Urinary bladder (tissue), 4 donors: ENCODE results near the gene SLC4A4. TPM values are rescaled to one million over a fixed set of nuclear protein-coding genes. Genes with fewer than 3 reads are reported as not detected.

Experiments
- DNase-seq: peaks from one replicate; pipeline ENCODE4 v3.0.0-alpha.2; 2015; ENCODE audit errors: extremely low spot score
- H3K27ac ChIP-seq: one replicate; pipeline ENCODE4 v1.5.1; 2013; ENCODE audit warnings: low read depth, mild to moderate bottlenecking, moderate library complexity
- H3K36me3 ChIP-seq: one replicate; pipeline ENCODE4 v1.6.1; 2013; ENCODE audit warnings: mild to moderate bottlenecking, moderate library complexity; ENCODE audit not compliant: insufficient read depth
- H3K4me1 ChIP-seq: one replicate; pipeline ENCODE4 v1.6.1; 2013; ENCODE audit warnings: mild to moderate bottlenecking, moderate library complexity; ENCODE audit not compliant: insufficient read depth
- H3K4me3 ChIP-seq: one replicate; pipeline ENCODE4 v1.5.1; 2013; ENCODE audit warnings: low read depth, low read length
- WGBS: extraction: QIAGEN DNeasy Blood & Tissue Kit; methylation state at CpG from one replicate; pipeline ENCODE4 v1.1.7; 2013; 5-methylcytosine and 5-hydroxymethylcytosine counted together
- polyA plus RNA-seq: library from polyadenylated mRNA; stranded (reverse); fragments of 200-250 nt; gene quantifications from one replicate; pipeline ENCODE4 v1.2.3, GENCODE V29; 2013
- total RNA-seq: library from RNA; depleted of rRNA; stranded (reverse); fragments of >200 nt; gene quantifications from one replicate; pipeline ENCODE4 v1.2.3, GENCODE V29; 2014
- donor health status: healthy with polysubstance abuse.
- donor health status: healthy.

SLC4A4 gene
- 11.7 TPM for total RNA-seq
- 1.4 TPM for polyA plus RNA-seq

DNA sequence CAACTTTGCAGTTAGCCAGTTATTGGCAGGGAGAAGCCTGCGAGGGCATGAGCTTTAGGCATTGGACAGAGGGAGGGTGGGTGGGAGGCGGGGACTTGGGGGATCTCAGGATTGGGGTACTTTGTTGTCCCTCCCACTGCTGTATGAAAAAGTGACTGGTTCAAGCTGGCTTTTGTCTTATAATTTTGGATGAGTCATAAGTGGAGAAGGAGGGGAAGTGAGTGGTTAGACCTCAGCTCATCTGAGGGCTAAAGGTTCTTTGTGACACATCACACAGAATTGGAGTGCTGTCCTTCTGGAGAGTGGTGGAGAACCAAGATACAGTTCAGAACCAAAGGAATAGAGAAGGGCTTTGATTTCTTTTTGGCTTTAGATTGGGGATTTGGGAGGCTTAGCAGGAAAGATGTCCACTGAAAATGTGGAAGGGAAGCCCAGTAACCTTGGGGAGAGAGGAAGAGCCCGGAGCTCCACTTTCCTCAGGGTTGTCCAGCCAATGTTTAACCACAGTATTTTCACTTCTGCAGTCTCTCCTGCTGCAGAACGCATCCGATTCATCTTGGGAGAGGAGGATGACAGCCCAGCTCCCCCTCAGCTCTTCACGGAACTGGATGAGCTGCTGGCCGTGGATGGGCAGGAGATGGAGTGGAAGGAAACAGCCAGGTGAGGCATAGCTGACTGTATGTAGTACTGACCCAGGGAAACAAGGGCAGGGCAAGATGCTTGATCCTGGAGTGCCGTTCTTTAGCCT lies at the start of gene SLC4A4:
SLC4A4 (plus strand) TSS at position 175 of the 748 bp plus-strand sequence.
- H3K4me1 ChIP-seq, result no peaks in the 10 kb centered on the region
- no peak for DNase-seq
- H3K27ac ChIP-seq, result no peak within 1 kb of the TSS
- no peaks in the 10 kb centered on the region for H3K36me3 ChIP-seq
- 93% methylated on average over 8 of the region's 8 CpGs for WGBS
- no peak within 1 kb of the TSS for H3K4me3 ChIP-seq

DNA sequence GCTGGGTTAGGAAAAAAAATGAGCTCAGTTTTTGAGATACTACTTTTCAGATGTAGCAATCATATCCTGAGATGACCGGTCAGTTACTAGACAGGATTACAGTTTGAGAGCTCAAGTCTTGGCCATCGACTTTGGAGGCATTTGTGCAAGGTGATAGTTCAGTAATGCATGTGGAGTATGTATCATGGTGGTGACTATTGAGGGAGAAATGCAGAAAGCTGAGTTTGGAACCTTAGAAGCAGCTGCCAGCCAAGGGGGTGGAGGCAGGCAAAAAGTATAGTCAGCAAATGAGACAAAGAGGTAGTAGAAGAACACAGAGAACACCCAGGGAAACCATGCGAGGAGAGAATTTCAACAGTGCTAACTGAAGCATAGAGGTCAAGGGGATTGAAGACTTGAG lies 48.7 kb upstream of the SLC4A4 start:
- Histone ChIP-seq H3K36me3 (no peaks in the 10 kb centered on the region), H3K4me3 (no peak overlapping the region), H3K4me1 (no peaks in the 10 kb centered on the region), H3K27ac (no peak overlapping the region)
- WGBS, result 86% methylated on average over 3 of the region's 3 CpGs
- DNase-seq, result no peak

DNA sequence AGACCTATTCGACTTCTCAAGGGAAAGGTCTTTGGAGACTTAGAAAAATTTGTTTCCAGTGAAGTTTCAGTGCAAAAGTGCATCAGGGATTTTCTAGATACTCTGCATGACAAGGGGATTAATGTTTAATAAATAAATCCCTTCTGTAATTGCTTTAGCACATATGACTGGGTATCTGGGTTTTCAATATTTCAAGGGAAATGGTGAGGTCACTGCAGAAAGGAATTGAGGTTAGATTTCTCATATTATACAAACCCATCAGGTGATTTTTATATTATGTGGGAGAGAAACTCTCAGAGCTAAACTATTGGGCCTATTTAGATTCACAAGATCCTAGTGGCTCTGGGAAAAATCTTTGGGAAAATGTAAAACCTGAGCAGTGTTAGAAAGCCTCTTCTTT lies 48.3 kb upstream of the SLC4A4 start:
- DNase-seq, result no peak
- 86% methylated on average over 1 of the region's 1 CpG for WGBS
- Histone ChIP-seq H3K4me3 (no peak overlapping the region), H3K27ac (no peak overlapping the region), H3K36me3 (no peaks in the 10 kb centered on the region), H3K4me1 (no peaks in the 10 kb centered on the region)

DNA sequence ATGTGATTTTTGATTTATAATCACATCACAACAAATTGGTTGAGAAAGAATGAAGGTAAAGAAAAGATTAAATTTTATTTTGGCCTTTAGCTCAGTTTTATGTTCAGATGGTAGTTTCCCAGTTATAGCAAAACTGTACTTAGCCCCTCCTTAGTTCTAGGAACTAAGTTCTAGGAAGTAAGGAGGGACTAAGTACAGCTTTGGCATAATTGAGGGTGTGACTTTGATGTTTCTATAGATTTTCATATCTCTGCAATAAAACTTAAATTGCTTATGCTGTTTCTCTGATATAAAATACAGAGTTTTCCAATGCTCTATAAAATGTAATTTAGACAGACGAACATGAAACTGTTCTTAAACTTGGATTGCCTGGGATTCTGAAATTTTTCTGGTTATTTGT lies 46.6 kb upstream of the SLC4A4 start:
- Histone ChIP-seq H3K4me1 (no peaks in the 10 kb centered on the region), H3K27ac (no peak overlapping the region), H3K36me3 (no peaks in the 10 kb centered on the region), H3K4me3 (no peak overlapping the region)
- 90% methylated on average over 1 of the region's 1 CpG for WGBS
- DNase-seq, result no peak

DNA sequence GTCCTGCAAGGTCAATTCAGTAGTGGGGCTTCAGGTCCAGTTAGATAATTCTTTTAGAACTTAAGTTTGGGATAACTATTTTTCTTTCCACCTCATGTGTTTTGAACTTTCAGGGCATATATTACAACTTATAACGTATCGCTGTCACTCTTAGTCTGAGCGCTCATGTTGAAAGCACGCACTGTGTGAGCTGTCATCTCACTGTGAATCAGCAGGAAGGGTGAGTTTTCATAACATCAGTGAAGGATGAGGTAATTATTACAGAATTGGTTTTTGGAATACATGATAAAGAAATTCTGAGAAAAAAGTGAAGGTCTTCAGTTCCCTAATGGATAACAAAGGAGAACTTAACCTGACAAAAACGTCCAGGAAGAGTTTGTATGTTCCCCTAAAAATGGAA lies 45.1 kb upstream of the SLC4A4 start:
- H3K36me3 ChIP-seq, result no peaks in the 10 kb centered on the region
- 94% methylated on average over 5 of the region's 5 CpGs for WGBS
- H3K4me3 ChIP-seq, result no peak overlapping the region
- DNase-seq, result no peak
- H3K4me1 ChIP-seq, result no peaks in the 10 kb centered on the region
- H3K27ac ChIP-seq, result no peak overlapping the region

DNA sequence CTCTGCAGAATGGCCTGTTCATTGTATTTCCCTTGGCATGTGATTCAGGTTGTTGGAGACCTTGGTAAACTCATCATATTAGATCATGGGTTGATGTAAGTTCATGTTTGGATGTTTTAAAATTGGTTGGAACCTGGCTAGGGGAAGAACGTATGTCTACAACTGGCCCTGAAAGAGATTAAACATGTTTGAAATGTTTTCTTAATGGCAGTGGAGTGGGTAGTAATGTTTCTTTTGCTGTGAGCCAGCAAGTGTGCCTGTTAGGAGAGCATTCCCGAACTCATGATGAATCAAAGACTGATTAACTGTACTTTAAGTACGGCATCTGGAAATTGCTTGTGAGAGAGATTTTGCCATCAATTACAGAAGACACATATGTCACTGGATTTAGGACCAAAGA lies 44.5 kb upstream of the SLC4A4 start:
- Histone ChIP-seq H3K27ac (no peak overlapping the region), H3K4me3 (no peak overlapping the region), H3K36me3 (no peaks in the 10 kb centered on the region), H3K4me1 (no peaks in the 10 kb centered on the region)
- 64% methylated on average over 3 of the region's 3 CpGs for WGBS
- no peak for DNase-seq

DNA sequence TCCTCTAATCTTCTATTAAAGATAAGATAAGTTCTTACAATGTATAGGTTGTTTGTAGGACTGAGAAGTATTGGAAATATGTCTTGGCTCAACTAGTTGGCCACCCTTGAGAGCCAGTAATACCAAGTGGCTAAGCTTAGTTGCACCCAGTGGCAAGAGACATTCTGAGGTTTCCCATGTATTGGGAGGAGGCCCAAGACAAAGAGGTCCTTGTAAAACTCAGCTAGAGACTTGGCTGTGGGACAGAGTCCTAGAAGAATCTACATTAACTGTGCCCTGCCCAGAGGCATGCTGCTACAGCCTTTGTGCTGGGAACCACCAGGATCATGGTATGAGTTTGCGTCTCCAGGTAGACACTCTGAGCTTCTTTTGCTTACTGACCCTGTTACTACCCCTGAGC lies 41.9 kb upstream of the SLC4A4 start:
- H3K27ac ChIP-seq, result no peak overlapping the region
- WGBS, result 100% methylated on average over 1 of the region's 1 CpG
- H3K4me1 ChIP-seq, result no peaks in the 10 kb centered on the region
- H3K36me3 ChIP-seq, result no peaks in the 10 kb centered on the region
- no peak for DNase-seq
- no peak overlapping the region for H3K4me3 ChIP-seq

DNA sequence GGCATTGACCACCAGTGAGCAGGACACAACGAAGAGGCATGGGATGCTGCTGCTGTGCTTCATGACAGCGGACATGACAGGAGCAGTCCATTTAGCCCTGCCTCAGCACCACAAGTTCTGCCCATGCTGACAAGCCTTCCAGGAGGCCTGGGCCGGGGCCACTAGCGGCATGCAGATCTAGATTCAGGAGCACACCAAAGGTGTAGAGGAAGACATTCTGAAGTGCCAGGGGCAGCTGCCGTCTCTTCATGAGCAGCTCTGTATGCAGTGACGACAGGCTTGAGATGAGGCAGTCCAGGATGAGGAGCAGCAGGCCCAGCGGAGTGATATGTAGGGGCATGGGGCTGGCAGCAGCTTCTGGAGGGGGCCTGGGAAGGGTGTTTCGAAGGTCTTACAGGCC lies 38.5 kb upstream of the SLC4A4 start:
- no peak overlapping the region for H3K4me3 ChIP-seq
- H3K4me1 ChIP-seq, result no peaks in the 10 kb centered on the region
- 95% methylated on average over 8 of the region's 8 CpGs for WGBS
- no peak overlapping the region for H3K27ac ChIP-seq
- no peaks in the 10 kb centered on the region for H3K36me3 ChIP-seq
- no peak for DNase-seq

DNA sequence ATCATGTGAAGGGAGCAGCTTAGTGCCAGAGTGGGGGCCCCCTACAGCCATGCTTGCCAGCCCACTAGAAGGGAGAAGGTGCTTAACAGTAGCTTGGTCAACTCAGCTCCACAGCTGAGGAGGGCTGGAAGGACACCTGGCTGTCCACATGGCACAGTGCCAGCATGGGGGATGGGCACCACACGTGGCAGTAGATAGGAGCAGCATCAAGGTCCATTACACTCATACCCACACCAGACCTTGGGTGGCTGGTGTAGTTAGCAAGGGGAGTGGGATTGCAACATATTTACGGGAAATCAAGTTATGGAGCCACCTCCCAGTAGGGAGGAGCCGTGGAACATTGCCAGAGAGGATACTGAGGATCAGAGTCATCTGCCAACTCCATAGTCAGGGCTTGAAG lies 37.9 kb upstream of the SLC4A4 start:
- H3K27ac ChIP-seq, result no peak overlapping the region
- 85% methylated on average over 3 of the region's 3 CpGs for WGBS
- no peaks in the 10 kb centered on the region for H3K4me1 ChIP-seq
- no peak for DNase-seq
- H3K4me3 ChIP-seq, result no peak overlapping the region
- no peaks in the 10 kb centered on the region for H3K36me3 ChIP-seq

DNA sequence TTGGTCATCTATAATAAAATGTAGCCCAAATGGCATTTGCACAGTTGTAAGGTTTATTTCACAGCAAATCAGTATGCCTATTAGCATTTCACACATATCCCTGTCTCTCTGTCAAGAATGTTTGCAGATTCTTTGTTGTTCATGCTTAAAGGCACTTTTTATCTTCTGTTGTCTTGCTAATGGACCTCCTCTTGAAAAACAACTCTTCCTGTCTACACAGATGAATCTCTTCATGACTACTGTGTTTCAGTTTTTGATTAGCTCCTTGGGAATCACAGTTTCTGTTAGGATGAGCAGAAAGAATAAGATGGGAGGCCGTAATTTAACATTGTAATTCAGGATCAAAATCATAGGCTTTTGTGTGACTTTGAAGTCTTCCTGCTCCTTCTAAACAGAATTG lies 35.5 kb upstream of the SLC4A4 start:
- Histone ChIP-seq H3K36me3 (no peaks in the 10 kb centered on the region), H3K4me3 (no peak overlapping the region), H3K4me1 (no peaks in the 10 kb centered on the region), H3K27ac (no peak overlapping the region)
- DNase-seq, result no peak
- WGBS, result 83% methylated on average over 1 of the region's 1 CpG

DNA sequence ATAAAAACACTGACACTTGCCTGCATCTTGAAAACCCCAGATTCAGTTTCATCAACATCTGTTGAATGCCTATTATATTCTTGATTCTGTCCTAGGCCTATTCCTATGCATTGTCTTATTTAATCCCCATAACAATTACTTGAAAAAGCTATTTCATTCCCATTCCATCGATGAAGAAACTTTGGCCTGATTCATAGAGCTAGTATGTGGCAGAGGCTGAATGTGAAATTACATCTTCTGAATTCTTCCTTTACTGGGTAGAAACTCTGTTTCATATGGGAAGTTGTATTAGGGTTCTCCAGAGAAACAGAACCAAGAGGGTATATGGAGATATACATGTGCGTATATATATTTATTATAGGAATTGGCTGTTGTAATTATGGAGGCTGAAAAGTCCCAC lies 35.0 kb upstream of the SLC4A4 start:
- DNase-seq, result no peak
- no peaks in the 10 kb centered on the region for H3K4me1 ChIP-seq
- no peak overlapping the region for H3K27ac ChIP-seq
- H3K36me3 ChIP-seq, result no peaks in the 10 kb centered on the region
- 91% methylated on average over 2 of the region's 2 CpGs for WGBS
- no peak overlapping the region for H3K4me3 ChIP-seq

DNA sequence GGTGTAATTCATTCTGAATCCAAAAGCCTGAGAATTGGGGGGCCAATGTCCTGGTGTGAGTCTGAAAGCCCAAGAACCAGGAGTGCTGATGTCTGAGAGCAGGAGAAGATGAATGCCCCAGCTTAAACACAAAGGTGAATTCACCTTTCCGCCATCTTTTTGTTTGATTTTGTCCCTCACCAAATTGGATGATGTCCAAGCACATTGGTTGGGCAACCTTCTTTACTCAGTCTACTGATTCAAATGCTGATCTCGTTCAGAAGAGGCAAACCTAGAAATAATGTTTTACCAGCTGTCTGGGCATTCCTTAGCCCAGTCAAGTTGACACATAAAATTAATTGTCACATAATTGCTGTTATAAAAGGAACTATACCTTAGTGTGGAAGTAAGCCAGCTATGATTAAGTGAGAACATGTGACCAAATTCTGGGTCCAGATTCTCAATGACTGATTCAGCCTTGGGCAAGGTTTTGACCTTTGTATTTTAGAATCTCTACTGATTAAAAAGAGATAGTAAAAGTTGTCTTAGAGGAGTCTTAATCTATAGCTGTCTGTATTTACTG lies 34.5 kb upstream of the SLC4A4 start:
- H3K4me3 ChIP-seq, result no peak overlapping the region
- no peaks in the 10 kb centered on the region for H3K36me3 ChIP-seq
- DNase-seq, result no peak
- WGBS, result 89% methylated on average over 2 of the region's 2 CpGs
- H3K4me1 ChIP-seq, result no peaks in the 10 kb centered on the region
- H3K27ac ChIP-seq, result no peak overlapping the region

DNA sequence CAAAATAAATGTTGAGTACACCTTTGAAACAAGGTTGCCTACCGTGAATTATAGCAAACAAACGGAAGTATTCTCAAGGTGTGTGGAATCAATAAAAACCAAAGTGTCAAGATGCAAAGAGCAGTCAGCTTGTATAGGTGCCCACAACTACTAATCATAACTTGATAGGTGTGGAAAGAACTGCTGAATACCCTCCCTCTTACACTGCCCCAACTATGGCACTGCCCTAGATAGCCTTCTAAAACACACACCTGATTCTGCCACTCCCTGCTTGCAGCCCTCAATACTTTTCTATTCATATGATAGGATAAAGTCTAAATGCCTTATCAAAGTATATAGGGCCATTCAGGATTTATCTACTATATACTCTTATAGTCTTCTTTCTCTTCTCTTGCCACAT lies 31.1 kb upstream of the SLC4A4 start:
- Histone ChIP-seq H3K4me3 (no peak overlapping the region), H3K27ac (no peak overlapping the region), H3K36me3 (no peaks in the 10 kb centered on the region), H3K4me1 (no peaks in the 10 kb centered on the region)
- no peak for DNase-seq
- WGBS, result 92% methylated on average over 2 of the region's 2 CpGs

DNA sequence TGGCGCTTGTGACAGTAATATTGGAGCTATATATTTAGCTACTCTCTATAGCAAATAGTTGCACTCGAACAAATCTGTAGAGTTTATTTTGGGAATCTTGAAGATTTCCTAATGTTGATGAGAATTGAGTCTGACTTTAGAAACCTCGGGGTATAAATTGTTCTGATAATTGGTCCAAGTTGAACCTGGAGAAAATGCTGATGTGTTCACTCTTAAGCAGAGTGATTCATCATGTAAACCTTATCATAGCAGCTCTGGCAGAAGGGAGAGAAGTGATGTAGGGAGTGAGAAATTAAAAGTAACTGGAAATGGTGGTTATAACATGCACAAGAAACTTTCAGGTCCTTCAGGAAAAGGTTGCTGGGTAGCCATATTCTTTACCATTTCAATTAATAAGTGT lies 16.4 kb upstream of the SLC4A4 start:
- 67% methylated on average over 3 of the region's 3 CpGs for WGBS
- no peak for DNase-seq

More for the DNA sequence above, 16.4 kb upstream of the SLC4A4 start:
- Histone ChIP-seq H3K36me3 (no peaks in the 10 kb centered on the region), H3K4me1 (no peaks in the 10 kb centered on the region), H3K4me3 (no peak overlapping the region), H3K27ac (no peak overlapping the region)
